Stimulated activated CD4-positive, alpha-beta T cell treated with anti-CD3 and anti-CD28 coated beads, Interleukin-4, amount 100 ng/mL, for 48 hours (primary cell): ENCODE measurements around the gene S100B.

Source experiments
- DNase-seq, 2 donors: peaks; one replicate each; pipeline ENCODE4 v3.0.0-alpha.2; 2020; ENCODE audit warnings: low read depth in 2 of 2

S100B gene

GRCh38 chr21:46627726-46628125, 22.8 kb upstream of the S100B start:
- no peak for DNase-seq

DNA sequence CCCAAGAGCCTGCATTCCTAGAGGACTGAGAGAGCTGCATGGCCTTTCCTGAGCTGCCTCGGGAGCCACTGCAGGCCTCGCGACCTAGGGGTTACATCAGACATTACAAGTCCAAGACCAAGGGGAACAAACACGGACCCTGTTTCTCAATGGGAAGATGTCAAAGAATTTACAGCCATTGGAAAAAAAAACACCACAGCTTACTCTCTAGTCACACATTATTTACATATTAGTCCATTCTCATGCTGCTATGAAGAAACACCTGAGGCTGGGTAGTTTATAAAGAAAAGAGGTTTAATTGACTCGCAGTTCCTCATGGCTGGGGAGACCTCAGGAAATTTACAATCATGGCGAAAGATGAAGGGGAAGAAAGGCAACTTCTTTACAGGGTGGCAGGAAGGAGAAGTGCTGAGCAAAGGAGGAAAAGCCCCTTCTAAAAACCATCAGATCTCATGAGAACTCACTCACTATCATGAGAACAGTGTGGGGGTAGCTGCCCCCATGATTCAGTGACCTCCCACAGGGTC, 22.2 kb upstream of the S100B start:
- no peak for DNase-seq

- no peak for DNase-seq
Measured at GRCh38 chr21:46626536-46626935, 21.7 kb upstream of the S100B start.

DNA sequence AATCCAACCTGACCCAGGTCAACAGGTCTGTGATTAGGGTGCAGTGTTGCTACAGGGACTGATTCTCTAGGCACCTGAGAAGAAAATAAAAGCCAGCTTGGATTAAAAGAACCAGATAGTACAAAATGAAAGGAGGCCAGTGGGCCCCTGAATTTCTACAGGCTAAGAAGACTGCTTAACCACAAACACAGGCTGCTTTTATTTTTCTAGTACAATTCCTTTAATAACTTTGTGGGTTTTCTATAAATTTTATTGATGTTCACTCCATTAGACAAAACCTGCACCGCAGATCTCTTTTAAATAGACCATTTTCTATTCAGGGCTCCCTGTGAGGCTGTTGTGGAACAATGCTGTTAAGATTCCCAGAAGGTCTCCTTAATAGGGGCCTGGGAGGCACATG, 20.9 kb upstream of the S100B start:
- DNase-seq, result no peak

GRCh38 chr21:46624050-46624449, 19.2 kb upstream of the S100B start:
- DNase-seq, result no peak

DNA sequence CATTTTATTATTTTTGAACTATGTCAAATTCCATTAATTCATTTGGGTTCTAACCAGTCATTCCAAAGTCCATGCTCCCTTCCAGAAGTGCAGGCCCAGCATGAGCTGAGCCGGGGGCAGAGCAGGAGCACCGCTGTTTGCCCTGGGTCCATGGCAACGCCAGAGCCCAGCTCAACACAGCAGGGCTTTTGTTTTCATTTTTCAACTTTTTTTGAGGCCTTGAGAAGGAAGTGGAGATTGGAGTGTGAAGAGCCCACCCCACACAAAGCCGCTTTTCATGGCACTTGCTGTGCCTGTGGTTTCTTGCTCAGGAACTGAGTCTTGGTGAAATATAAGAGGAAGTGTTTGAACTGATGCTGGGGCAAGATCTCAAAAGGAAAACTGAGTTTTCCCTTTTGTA, 17.3 kb upstream of the S100B start:
- no peak for DNase-seq

DNA sequence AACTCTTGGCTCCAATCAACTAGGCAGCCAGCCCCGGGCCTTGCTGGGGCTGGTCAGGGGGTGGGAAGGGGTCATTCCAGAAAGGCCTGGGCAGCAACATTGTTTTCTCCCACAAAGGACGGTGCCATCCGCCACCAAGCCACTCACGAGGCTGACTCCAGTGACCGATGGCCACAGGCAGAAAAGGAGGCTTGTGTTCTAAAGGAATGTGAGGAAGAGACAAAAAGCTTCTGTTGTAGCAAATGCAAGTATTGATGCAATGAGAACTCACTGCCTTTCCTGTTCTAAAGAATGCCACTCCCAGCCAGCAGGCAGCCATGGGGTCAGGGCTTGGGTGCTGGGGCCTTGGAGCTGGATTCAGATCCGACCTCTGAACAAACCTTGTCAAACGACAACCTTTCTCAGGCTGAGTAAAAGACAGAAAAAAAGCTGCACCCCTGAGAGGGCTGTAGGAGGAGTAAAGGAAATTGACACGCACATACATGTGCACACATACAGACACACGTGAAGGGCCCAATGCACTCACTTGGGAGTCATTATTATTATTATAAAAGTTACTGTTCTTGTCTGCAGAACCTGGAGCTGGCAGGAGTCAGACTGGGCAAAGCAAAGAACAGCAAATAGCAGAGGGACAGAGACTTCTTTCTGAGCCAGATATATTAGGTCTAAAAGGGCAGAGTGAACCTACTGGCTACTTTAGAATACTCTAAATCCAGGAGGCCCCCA, 16.7 kb upstream of the S100B start:
- no peak for DNase-seq

- DNase-seq, result no peak
Measured at GRCh38 chr21:46620846-46621245, 16.0 kb upstream of the S100B start.

GRCh38 chr21:46619846-46620245, 15.0 kb upstream of the S100B start:
- no peak for DNase-seq

- DNase-seq, result no peak
Measured at GRCh38 chr21:46618738-46619379, 14.0 kb upstream of the S100B start.

DNA sequence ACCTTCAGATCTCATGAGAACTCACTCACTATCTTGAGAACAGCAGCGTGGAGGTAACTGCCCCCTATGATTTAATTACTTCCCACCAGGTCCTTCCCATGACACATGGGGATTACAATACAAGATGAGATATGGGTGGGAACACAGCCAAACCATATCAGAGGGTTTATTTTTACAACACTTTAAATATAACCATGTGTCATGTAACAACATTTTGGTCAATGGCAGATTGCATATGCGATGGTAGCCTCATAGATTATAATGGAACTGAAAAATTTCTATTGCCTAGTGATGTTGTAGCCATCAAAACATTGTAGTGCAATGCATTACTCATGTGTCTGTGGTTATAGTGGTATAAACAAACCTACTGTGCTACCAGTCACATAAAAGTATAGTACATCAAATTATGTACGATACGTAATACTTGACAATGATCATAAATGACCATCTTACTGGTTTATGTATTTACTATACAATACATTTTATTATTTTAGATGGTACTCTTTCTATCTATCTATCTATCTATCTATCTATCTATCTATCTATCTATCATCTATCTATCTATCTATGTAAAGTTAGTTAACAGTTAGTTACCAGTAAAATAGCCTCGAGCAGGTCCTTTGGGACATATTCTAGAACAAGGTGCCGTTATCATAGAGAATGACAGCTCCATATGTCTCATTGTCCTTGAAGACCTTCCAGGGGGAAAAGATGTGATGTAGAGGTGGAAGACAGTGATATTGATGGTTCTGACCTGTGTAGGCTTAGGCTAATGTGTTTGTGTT, 12.6 kb upstream of the S100B start:
- no peak for DNase-seq

DNA sequence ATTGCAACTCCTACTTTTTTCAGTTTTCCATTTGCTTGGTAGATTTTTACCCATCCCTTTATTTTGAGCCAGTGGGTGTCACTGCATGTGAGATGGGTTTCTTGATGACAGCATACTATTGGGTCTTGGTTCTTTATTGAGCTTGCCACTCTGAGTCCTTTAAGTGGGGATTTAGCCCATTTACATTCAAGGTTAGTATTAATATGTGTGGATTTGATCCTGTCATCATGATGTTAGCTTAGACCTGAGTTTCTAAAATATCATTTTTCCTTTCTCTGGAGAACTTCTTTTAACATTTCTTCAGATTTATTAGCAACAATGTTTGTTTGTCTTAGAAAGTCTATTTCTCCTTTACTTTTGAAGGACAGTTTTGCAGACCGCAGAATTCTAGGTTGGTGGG, 11.8 kb upstream of the S100B start:
- DNase-seq, result no peak

DNA sequence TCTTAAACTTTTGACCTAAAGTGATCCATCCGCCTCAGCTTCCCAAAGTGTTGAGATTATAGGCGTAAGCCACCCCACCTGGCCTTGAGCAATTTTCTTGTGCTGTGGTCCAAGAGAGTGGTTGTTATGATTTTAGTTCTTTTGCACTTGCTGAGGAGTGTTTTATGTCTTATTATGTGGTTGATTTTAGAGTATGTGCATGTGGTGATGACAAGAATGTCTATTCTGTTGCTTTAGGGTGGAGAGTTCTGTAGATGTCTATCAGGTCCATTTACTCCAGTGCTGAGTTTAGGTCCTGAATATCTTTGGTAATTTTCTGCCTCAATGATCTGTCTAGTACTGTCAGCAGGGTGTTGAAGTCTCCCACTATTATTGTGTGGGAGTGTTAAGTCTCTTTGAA, 11.2 kb upstream of the S100B start:
- no peak for DNase-seq

DNA sequence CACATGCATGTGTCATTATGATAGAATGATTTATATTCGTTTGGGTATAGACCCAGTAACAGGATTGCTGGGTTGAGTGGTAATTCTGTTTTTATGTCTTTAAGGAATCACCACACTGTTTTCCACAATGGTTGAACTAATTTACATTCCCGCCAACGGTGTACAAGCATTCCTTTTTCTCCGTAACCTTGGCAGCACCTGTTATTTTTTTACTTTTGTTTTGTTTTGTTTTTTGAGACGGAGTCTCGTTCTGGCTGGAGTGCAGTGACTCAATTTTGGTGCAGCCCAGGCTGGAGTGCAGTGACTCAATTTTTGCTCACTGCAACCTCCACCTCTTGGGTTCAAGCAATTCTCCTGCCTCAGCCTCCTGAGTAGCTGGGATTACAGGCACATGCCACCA, 8.5 kb upstream of the S100B start:
- DNase-seq, result no peak

DNA sequence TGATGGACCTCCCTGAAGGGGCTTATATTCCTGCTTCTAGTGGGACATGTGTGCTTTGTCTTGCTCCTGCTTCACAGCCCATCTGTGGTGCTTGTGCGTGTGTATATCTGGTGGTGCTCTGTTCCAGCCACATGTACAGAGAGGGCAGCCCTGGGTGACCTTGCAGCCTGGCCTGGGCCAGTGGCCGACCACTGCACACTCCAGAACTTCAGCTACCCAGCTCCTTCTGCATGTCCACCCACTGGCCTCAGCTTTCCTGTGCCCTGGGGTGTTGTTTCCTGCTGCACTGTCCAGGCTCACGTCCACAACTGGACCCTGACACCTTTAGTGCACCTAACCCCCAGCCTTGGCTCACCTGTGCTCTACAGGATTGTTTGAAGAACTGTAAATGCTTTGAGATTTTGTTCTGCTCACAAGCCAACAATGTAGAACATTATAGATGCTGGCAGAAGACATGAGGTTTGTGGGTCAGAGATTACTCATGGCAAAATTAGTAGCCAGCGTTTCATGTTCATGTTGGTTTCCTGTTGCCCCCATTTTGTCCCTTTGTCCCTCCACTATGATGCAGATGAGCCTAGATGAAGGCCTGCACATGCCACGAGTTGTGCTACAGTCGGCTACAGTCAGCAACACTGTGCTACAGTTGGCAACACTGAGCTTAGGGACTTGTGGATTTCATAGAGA, 5.3 kb upstream of the S100B start:
- DNase-seq, result no peak

GRCh38 chr21:46608672-46609111, 3.8 kb upstream of the S100B start:
- no peak for DNase-seq

GRCh38 chr21:46607636-46608035, 2.8 kb upstream of the S100B start:
- no peak for DNase-seq

DNA sequence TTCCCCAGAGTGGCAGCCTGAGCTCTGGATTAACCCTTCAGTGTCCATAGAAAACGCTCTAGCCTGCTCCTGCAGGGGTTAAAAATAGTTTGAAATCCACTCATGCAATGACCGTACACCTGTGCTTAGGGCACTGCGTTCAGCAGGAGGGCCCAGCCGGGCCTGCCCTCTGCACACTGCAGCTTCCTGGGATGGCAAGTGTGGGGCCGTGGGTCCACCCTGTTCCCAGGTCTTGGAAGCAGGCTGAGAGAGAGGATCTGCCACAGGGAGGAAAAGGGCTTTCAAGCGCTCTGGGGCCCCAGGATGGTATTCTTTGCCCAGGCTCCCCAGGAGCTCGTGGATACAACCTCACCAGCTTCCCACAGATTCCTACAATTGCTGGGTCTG, 1.5 kb upstream of the S100B start:
- DNase-seq, result no peak

GRCh38 chr21:46605767-46606426, 1.0 kb upstream of the S100B start:
- DNase-seq, result peak in 1 of 2 donors; percentile 16

GRCh38 chr21:46604329-46604974, 430 bp downstream of the S100B start:
- no peak for DNase-seq

- DNase-seq, result no peak
Measured at GRCh38 chr21:46603228-46603627, 1.7 kb downstream of the S100B start.
